Fibroblast of the aortic adventitia (primary cell): ENCODE results near the gene TRABD2B. TPM values are rescaled to one million over a fixed set of nuclear protein-coding genes. Genes with fewer than 3 reads are reported as not detected.

ENCODE experiments used
- DNase-seq: peaks from one replicate; pipeline ENCODE4 v3.0.0-alpha.2; 2010; ENCODE audit warnings: low read depth
- H3K4me3 ChIP-seq: 2 replicates; pipeline ENCODE4 v1.5.1; 2011; ENCODE audit warnings: low read depth, mild to moderate bottlenecking, control low read depth, low read length, moderate library complexity
- CTCF ChIP-seq: IDR thresholded peaks from 2 replicates; pipeline ENCODE4 v1.5.1; 2011; ENCODE audit warnings: mild to moderate bottlenecking, low read length, control low read depth, inconsistent platforms; ENCODE audit not compliant: insufficient read depth
- total RNA-seq: library from RNA; depleted of rRNA; stranded (reverse); fragments of >200 nt; gene quantifications from 2 replicates; pipeline ENCODE4 v1.2.3, GENCODE V29; 2012; ENCODE audit warnings: low replicate concordance

Gene TRABD2B
- total RNA-seq, 1 donor, result under 0.01 TPM

DNA sequence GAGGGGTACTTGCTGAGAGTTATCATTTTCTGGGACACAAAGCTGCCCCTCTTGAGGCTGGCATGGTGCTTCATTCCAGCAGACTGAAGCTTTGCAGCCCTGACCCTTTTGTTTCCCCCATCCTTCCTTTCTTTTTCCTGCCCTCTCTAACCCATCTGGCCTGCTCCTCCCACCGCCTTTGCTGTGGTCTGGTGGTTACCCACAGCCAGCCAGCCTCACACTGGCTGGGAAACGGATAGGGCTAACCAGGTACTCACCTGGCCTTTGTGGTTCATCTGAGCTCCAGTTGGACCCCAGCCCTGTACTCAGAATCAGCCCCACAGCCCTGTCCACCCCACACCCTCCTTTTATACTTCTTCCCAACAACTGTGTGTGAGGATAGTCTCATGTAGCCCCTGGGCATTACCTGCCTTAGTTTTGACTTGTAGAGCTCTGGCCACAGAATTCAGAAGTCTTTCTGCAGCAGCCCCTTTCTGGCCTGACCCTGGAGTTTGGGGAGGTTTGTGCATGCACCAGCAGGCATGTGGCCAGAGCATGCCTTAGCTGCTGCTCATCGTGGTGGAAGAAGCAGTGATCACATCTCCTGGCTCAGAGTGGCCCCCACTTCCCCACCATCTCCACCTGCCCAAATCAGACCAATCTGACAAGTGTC, 138.0 kb downstream of the TRABD2B start:
- no peak for TF ChIP-seq CTCF
- no peak for DNase-seq
- H3K4me3 ChIP-seq, result no peak overlapping the region

DNA sequence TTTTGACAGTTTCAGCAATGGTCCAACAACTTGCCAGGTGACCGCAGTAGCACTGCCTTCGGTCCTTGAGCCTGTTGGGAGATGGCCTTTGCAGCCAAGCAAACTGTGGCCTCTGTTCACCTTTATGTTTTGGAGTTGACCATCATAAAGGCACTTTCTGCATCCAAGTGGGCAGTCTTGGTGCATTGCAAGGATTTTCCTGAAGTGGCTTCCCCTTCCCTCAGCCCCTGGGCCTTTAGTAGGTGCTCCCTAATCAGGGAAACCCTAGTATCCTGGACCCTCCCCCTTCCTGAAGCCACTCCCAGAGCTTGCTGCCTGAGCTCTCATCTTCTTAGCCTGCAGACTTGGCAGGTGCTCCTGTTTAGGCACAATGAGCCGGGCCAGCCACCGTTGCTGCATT, 140.2 kb downstream of the TRABD2B start:
- H3K4me3 ChIP-seq, result no peak overlapping the region
- DNase-seq, result no peak

DNA sequence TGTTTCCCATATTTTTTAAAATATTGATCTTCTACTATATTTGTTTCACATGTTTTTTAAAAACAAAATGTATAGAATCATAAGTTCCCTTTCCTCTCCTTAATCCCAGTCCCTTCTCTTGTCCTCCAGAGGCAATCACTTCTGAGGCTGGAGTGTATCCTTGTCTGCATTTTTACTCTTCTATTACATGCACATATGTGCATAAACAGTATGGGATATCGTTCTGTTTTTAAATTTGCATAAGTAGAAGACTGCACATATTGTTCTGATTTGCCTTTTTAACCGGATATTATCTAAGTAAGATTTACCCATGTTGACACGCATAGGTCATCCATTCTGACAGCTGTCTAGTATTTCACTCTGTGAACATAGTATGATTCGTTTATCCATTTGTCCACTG, 142.0 kb downstream of the TRABD2B start:
- H3K4me3 ChIP-seq, result no peak overlapping the region
- DNase-seq, result no peak
- no peak for TF ChIP-seq CTCF

More for the DNA sequence above, 140.2 kb downstream of the TRABD2B start:
- TF ChIP-seq CTCF, result no peak

DNA sequence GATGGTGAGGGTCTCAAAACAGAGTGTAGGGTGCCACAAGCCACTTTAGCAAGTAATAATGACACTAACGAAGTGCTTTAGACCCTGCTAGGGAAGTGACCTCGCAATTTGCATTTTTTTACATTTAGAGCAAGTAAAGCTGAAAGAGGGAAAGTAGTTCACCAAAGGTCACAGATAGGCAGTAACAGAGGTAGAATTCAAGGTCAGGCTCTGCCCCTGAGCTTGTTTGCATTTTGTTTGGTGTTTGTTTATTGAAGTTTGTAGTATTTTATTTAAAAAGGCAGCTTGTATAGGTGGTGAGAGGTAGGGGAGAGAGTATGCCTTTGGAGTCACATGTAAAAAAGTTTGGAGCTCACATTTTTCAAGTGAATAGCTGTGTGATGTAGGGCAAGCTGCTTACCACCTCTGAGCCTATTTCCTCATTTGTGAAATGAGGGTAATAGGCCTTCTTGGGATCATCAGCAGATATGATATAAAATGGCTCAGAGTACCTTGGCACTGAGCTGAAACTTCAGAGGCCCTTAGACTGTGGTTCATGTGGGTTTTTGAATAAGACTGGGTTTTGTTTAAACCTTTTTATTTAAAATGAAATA, 142.5 kb downstream of the TRABD2B start:
- no peak for DNase-seq
- H3K4me3 ChIP-seq, result no peak overlapping the region
- TF ChIP-seq CTCF, result no peak

GRCh38 chr1:47853852-47854251, 143.3 kb downstream of the TRABD2B start:
- DNase-seq, result no peak
- TF ChIP-seq CTCF, result no peak
- no peak overlapping the region for H3K4me3 ChIP-seq

DNA sequence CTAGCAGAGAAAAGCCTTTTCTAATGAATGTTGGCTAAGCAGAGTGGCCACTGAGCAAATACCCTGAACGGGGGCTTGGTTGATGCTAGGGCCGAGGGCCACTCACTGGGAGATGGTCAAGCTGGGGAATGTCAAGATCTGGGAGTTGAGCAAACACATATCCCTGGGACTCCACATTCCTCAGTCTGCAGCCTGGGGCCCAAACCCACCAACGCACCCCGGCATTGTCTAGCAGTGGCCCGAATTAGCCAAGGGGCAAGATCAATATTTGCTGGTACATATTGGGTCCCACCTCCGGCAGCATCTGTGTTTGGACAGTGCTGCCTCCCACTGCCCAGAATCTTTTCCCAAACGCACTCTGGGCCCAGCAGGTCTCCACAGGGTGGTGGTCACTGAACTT, 144.1 kb downstream of the TRABD2B start:
- no peak for DNase-seq
- H3K4me3 ChIP-seq, result no peak overlapping the region
- no peak for TF ChIP-seq CTCF
